22Rv1 (cell line): ENCODE results near the gene PPM1K.

Experiments used
- ZFX ChIP-seq: fragments of 450-650 bp; IDR thresholded peaks from 2 replicates; pipeline ENCODE4 v1.6.1; 2017; ENCODE audit warnings: antibody characterized with exemption, borderline replicate concordance
- TF ChIP-seq, protein P1 (sequence below): fragments of 450-650 bp; IDR thresholded peaks from 2 replicates; pipeline ENCODE4 v1.5.1; 2017; ENCODE audit warnings: mild to moderate bottlenecking

DNA sequence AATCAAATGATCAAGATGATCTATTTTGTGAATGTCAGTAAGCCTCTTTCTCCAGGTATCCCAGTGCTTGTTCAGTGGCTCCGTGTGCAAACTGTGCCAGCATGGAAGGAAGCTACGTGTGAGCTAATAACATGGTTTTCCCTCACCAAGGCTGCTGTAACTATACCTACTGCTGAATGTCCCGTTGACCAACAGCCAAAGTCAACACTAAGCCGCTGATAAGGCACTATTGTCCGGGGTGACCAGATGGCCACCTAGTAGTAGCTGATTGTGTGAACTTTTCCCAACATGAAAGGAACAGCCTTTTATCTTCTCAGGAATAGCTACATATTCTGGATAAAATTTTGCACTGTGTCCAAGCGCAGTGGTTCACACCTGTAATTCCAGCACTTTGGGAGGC lies 68.0 kb downstream of the PPM1K start:
- TF ChIP-seq, protein P1, sequence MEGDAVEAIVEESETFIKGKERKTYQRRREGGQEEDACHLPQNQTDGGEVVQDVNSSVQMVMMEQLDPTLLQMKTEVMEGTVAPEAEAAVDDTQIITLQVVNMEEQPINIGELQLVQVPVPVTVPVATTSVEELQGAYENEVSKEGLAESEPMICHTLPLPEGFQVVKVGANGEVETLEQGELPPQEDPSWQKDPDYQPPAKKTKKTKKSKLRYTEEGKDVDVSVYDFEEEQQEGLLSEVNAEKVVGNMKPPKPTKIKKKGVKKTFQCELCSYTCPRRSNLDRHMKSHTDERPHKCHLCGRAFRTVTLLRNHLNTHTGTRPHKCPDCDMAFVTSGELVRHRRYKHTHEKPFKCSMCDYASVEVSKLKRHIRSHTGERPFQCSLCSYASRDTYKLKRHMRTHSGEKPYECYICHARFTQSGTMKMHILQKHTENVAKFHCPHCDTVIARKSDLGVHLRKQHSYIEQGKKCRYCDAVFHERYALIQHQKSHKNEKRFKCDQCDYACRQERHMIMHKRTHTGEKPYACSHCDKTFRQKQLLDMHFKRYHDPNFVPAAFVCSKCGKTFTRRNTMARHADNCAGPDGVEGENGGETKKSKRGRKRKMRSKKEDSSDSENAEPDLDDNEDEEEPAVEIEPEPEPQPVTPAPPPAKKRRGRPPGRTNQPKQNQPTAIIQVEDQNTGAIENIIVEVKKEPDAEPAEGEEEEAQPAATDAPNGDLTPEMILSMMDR = no peak
- TF ChIP-seq ZFX = no peak
